Measurements from ENCODE around the gene AFF3.

GRCh38 chr2:99747842-99748241 lies 394.5 kb downstream of the AFF3 start:
- TF ChIP-seq CTCF (IDR thresholded peaks at IDR 0.05) (no peak), POLR2A (IDR thresholded peaks at IDR 0.05) (no peak)
